GM21528 (cell line): ENCODE measurements around the gene SFI1.
"Not testable (repeated sequence)": the region's sequence is repeated elsewhere in the genome, so short reads cannot be mapped to it uniquely, and the experiment has no call there.

Experiments used
- ATAC-seq: cut with Tn5 transposase; IDR thresholded peaks from one replicate; pipeline ENCODE4 v1.9.1; 2021; ENCODE audit warnings: mild to moderate bottlenecking, moderate library complexity; ENCODE audit not compliant: unreplicated experiment, low FRiP score

The SFI1 gene

DNA sequence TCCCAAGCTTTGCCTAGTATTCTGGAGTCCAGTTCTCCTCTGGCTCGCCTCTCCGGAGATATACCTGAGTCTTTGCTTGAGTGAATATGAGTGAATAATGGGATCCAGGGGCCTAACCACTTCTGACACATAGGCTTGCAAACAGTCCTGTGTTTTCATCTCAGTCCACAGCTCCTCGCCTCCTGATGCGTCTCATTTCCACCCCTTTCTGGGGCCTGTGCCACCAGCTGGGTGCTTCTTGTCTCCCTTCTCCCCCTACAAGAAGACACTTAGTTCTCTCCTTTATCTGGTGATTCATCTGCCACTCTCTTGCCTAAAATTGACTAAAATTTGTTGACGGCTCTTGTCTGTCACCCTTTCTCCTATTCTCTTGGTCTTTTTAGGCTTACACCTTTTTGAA lies 44.6 kb downstream of the SFI1 start:
- no peak for ATAC-seq

DNA sequence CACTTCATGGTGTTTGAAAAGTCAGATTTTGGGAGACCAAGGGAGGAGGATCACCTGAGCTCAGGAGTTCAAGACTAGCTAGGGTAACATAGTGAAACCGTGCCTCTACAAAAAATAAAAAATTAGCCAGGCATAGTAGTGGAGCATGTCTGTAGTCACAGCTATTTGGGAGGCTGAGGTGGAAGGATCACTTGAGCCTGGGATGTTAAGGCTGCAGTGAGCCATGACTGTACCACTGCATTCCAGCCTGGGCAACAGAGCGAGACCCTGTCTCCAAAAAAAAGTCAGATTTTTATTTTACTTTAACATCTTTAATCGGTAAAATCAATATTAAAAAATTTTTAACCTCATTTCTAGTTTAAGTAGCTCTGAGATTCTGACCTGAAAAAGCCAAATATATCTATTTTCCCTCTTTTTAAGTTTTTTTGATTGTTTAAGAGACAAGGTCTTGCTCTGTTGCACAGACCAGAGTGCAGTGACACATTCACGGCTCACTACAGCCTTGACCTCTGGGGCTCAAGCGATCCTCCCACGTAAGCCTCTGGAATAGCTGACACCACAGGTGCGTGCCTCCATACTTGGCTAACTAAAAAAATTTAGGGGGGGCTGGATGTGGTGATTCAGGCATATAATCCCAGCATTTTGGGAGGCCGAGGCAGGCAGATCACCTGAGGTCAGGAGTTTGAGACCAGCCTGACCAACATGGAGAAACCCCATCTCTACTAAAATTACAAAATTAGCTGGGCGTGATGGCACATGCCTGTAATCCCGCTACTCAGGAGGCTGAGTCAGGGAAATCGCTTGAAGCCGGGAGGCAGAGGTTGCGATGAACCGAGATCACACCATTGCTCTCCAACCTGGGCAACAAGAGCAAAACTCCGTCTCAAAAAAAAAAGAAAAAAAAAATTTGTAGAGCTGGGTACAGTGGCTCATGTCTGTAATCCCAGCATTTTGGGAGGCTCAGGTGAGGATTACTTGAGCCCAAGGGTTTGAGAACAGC lies 48.4 kb downstream of the SFI1 start:
- ATAC-seq, result no peak

DNA sequence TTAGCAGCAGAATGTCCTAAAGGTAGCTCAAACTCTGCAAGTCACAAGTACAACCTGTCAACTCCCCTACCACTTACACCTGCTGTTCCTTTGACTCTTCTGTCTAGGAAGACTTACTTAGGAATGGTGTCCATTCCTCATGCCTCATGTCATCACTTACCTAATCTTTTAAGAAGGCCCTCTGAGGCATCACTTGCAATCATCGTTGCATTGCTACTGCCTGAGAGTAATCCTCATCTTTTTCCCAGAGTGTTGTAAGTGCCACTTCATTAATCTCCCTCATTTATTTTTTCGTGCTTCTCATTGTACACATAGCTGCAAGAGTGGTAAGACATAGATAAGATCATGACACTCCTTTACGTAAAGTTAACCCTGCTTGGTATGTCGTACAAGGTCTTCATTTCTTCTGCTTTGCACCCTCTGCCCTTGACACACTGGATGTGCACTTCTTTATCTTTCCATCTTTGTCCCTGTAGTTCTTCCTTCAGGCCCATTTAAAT lies 54.6 kb downstream of the SFI1 start:
- ATAC-seq, result no peak

DNA sequence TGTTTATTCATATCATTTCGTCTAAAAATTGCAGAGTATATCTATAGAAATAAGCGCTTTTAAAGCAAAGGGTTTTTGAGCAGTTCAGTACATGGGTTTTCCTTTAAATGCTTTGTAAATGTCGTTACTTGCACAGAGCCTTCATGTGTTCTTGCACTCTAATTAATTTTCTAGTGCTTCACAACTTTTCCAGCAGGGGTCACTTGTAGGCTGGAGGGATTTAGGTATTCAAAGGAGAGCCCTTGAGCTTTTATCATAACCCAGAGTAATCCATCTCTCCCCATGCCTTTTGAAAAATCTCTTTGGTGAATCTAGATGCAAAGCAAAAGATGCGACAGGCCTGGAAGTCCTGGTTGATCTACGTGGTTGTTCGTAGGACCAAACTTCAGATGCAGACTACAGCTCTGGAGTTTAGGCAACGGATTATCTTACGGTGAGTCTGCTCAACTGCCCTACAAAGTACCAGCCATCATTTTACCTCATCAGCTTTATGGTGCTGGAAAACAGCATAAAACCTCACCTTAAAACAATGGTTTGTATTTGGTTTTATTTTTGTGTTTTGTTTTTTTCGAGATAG lies 60.4 kb downstream of the SFI1 start:
- ATAC-seq, result no peak

DNA sequence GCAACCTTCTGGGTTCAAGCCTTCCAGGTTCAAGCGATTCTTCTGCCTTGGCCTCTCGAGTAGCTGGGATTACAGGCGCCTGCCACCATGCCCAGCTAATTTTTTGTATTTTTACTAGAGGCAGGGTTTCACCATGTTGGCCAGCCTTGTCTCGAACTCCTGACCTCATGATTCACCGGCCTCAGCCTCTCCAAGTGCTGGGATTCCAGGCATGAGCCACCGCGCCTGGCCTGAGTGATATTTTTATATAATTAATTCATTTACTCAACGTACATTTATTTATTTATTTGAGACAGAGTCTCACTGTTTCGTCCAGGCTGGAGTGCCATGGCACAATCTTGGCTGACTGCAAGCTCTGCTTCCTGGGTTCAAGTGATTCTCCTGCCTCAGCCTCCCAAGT lies 62.2 kb downstream of the SFI1 start:
- not testable (repeated sequence) for ATAC-seq

DNA sequence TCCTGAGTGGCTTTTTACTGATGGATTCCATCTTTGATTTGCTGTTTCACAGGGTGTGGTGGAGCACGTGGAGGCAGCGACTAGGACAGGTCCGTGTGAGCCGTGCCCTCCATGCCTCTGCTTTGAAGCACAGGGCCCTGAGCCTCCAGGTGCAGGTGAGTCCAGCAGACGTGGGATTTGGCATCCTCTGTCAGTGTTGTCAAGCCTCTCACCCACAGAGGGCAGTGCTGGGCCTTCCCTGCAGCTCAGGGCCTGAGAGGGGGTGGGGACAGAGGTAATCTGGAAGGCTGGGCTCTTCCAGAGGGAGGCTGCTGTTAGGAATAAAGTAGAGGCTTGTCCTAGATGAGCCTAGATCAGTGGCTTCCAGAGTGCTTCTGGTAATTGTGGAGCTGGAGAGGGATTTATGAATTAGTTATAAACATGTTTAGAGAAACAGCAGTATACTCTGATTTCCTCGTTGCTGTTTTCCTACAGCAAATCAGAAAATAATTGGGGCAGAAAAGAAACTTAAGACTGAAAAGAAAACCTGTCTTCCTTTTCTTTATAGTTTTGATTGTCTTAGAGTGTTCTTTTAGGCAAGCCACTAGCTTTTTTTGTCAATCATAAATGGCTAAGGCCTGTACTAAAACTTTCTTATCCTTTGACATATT lies 65.0 kb downstream of the SFI1 start:
- no peak for ATAC-seq

DNA sequence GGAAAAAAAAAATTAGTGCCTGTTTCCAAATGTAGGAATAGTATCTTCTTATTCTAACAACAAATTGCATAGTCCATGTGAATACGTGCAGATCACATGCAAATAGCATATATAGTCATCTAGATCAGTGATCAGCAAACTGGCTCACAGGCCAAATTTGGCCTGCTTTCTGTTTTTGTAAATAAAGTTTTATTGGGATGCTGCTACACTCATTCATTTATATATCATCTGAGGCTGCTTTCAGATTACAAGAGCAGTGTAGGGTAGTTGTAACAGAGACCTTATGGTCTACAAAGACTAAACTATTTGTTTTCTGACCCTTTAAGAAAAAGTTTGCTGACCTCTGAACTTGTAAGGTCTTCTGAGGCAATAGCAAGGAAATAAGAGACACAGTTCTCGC lies 65.6 kb downstream of the SFI1 start:
- ATAC-seq, result no peak

DNA sequence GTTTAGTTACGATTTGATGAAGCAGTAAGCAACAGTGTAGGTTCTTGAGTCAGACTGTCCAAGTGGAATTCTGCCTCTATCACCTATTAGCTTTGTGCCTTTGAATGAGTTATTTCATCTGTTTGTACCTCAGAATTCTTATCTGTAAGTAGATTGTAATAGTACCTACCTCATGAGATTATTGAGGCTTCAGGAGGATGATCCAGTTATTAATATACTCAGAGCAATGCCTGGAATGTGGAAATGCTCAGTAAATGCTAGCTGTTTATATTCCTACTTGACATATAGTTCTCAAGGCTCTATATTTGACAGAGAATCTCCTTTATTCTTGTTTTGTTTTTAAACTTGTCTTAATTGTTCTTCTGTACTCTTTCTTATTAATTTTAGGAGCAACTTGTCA lies 70.1 kb downstream of the SFI1 start:
- ATAC-seq, result no peak

DNA sequence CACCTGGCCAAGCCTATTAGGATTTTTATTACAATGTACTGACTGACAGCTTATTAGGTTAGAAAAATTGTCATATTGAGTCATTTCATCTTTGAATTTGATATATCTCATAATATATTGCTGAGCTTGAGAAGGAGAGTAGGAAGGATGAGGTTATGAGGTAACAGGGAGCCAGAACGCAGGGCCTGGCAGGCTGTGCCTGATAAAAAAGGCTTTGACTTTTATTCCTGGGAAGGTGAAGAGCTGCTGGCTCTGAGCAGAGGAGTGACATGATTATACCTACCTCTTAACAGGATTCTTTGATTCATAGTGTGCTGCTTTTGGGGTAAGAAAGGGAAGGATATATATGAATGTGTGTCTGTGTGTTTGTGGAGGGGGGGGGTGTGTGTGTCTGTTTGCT lies 70.9 kb downstream of the SFI1 start:
- ATAC-seq, result no peak

DNA sequence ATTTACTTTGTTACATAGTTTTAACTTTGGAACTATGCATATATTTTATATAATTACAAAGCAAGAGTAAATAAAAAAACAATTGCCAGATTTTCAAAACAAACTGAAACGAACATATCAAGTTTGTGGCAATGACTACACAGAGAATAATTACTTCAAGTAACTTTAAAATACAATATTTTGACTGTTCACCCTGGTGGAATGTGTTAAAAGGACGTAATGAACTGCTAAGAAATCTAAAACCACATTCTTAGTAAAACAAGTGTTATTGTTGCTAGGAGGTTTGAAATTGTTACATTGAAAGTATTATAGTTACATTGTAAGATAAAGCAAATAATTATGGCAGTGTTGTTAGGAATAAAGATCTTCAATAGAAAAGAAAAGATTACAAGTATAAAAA lies 71.4 kb downstream of the SFI1 start:
- no peak for ATAC-seq

DNA sequence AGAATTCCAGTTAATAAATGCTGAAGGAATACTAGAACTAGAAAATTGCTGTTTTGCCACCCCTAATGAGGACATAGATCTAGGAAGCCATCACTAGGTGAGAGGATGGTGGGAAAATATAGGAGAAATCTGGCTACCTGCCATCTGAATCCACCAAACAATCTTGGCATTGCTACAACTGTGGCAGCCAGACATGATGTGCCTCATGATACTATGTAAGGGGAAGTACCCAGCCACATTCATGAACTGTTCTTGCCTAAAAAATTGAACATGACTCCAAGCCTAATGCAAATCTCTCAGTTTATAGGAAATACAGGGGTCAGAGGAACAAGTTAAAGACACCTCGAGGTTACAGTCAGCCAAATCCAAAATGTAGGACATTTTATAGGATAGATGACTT lies 72.8 kb downstream of the SFI1 start:
- no peak for ATAC-seq

DNA sequence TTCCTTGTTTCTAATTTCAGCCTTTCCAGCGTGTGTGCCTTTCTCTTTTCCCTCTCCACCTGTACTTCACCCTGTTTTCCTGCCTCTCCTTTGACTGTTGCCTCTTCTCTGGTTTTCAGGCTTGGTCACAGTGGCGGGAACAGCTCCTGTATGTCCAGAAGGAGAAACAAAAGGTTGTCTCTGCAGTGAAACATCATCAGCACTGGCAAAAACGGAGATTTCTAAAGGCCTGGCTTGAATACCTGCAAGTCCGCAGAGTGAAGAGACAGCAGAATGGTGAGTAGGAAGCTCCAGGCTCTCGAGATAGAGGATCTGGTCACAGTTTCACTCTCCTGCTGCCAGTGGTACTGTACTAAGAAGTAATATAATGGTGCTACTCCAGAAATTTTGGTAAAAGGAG lies 76.6 kb downstream of the SFI1 start:
- no peak for ATAC-seq

DNA sequence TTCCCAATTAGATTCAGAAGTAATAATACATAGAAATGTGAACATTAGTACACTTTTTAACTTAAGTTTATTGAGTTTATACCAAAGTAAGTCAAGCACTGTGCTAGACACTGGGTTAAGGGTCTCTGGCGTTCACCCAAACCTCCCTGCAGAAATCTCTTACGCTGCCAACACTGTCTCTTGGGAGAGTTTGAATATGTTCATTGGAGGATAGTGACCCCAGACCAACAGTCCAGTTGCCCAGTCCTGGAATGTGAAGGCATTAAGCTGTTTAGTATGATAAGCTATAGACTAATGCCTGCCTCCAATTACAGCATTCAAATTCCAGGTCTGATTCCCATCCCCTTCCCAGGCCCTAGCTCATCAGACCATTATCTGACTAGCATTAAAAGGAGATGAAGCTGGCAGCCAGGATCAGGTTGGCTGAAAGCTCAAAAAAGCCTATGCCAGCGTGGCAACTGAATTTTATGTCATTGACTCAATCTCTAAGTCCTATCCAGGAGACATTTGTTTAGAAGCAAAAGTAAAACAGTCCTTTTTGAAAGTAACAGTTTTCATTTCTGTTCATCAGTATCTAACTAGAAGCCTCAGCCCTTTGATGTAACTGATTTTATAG lies 77.8 kb downstream of the SFI1 start:
- no peak for ATAC-seq

DNA sequence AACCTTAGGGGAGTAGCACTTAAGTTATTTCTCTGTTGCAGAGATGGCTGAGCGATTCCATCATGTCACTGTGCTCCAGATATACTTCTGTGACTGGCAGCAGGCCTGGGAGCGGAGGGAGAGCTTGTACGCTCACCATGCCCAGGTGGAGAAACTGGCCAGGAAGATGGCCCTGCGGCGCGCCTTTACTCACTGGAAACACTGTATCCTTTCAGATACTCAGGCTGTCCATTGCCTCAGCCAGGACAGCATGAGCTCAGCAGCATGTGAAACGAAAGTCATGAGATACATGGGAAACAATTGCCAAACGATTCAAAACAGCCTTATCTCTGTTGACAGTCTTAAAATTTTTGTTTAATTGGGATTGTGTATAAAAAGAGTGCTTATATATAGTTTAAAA lies 78.9 kb downstream of the SFI1 start:
- no peak for ATAC-seq

DNA sequence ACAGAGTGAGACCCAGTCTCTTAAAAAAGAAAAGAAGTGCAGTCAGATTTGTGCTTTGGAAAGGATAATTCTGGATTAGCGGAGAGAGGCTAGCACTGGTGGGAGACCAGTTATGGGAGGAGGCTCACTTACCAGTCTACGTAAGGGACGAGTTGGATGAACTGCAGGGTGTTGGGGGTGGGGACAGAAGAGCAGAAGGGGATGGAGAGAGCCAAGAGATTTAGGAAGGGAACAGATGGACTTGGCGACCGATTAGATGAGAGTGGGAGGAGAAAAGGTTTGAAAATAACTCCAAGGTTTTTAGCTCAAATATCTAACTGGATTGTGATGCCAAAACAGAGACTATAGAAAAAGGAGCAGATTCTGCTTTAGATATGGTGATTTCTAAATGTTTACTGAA lies 81.4 kb downstream of the SFI1 start:
- ATAC-seq, result no peak

DNA sequence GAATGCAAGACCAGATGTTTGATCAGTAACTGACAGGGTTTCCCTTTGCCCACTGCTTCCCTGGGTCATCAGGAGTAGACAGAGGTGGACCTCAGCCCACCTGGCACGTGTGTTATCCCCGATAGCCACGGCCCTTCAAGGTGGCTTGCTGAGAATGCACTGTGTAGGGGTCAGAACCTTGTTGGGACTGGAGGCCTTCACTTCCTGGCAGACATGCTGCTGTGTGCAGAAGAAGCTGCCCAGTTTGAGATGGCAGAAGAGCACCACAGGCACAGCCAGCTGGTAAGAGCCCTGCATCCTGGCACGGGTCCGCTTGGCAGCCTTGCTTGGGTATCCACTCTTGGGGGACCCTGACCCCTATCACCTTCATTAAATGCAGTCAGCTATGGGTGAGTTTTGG lies 81.8 kb downstream of the SFI1 start:
- ATAC-seq, result no peak

DNA sequence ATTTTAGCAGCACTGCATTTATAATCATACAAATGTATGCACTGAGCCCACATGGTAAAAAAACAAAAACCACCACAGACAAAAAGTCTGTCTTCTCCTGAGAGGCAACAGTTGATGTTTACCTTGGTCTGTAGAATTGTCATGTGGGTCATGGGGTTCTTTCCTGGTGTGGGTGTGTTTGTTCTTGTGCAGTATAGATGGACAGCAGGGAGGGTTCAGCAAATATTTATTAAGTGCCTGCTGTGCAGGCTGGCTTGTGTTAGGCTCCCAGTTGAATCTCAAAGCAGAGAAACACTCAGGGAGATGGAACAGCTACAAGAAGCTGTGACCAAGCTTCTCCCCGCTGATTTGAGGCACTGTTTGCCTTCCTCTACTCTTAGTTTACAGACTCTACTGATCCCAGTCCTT lies 83.5 kb downstream of the SFI1 start:
- no peak for ATAC-seq

DNA sequence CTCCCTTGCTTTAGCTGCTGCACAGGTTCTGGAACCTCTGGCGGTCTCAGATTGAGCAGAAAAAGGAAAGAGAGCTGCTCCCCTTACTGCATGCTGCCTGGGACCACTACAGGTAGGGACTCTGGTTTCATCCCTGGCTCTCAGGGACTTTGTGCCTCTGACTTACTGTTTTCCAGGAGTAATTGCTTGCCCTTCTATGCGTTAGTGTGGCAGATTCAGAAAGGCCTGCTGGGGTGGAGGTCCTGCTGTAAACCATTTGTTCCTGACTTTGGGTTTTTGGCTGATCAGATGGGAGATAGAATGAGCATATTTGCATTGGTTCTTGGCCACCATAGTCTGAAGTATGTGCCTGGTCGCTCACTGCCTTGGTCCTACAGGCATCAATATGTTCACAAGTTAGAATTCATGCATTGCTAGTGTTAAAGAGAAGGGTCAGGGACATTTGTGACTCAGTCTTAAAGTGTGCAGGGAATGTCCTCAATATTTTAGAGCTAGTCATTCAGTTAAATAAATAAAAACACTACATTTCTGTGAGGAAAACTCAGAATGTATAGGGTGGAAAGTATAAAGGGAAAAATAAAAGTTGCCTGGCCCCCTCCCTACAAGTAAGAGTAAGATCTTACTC lies 87.6 kb downstream of the SFI1 start:
- no peak for ATAC-seq

DNA sequence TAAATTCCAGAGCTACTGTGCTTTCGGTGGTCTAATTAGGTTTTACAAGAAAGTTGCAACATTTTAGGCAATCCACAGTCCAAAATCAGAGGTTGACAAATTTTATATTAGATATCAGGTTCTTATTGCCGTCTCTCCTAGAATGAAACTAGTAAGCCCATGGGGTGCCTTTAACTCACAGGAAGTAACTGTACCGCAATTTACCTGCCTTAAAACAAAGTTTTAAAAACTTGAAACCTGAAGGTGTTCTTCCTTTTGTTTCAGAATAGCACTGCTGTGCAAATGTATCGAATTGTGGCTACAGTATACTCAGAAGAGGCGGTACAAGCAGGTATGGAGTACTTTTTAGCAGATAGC lies 88.4 kb downstream of the SFI1 start:
- no peak for ATAC-seq

DNA sequence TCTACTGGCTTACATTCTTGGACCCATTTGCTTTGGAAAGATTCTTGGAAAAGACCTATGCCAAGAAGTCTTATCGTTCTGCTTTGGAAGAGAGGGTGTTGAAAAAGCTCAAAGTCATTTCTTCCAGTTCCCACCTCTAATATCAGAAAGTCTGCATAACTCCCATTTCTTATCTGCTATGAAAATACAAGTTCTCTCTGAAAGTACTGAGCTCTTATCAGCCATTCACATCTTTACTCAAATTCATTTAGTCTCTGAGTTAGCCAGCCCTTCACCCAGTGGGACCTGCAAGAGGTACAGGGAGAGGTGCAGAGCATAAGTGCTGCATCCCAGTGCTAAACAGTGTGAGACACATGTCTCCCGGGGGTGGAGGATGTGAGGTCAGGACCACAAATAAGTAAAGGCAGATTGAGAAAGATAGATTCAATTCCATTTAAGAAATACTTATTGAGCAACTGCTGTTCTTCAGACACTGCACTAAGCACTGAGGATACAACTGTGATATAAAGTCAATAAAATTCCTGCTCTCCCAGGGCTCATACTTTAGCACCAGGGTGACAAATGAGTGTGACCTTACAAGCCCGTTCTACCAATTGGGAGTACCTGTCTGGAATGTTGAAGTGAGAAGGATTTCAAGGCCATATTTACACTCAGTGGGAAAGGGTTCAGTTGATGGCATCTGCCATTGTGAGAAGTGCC lies 89.0 kb downstream of the SFI1 start:
- no peak for ATAC-seq
